Loucy (cell line): ENCODE results near the gene CSTF2T.

Experiments used
- H2AFZ ChIP-seq: fragments of 200-600 bp; sonication (generic); 2 replicates; pipeline ENCODE4 v1.6.0; 2016; ENCODE audit warnings: antibody characterized with exemption, mild to moderate bottlenecking, low read length, moderate library complexity
- H3F3A ChIP-seq: fragments of 200-600 bp; 2 replicates; pipeline ENCODE4 v1.6.0; 2016; ENCODE audit warnings: antibody characterized with exemption, low read depth, mild to moderate bottlenecking
- H3K27me3 ChIP-seq: fragments of 200-600 bp; sonication (generic); 2 replicates; pipeline ENCODE4 v1.6.1; 2014; ENCODE audit warnings: low read length, mild to moderate bottlenecking; ENCODE audit not compliant: insufficient read depth, poor library complexity, severe bottlenecking
- H3K36me3 ChIP-seq: fragments of 200-600 bp; sonication (generic); 2 replicates; pipeline ENCODE4 v1.6.1; 2016; ENCODE audit warnings: low read length; ENCODE audit not compliant: insufficient read depth
- H3K4me1 ChIP-seq: fragments of 200-600 bp; sonication (generic); 2 replicates; pipeline ENCODE4 v1.5.1; 2014; ENCODE audit warnings: low read length, mild to moderate bottlenecking; ENCODE audit not compliant: insufficient read depth, poor library complexity, severe bottlenecking
- H3K4me2 ChIP-seq: fragments of 200-600 bp; sonication (generic); 2 replicates; pipeline ENCODE4 v1.6.0; 2014; ENCODE audit warnings: antibody characterized with exemption, low read length, low read depth, mild to moderate bottlenecking; ENCODE audit not compliant: poor library complexity, severe bottlenecking
- H3K4me3 ChIP-seq: fragments of 200-600 bp; sonication (generic); 2 replicates; pipeline ENCODE4 v1.5.1; 2014; ENCODE audit warnings: low read length, mild to moderate bottlenecking, mixed read lengths; ENCODE audit not compliant: poor library complexity, severe bottlenecking
- H3K79me2 ChIP-seq: fragments of 200-600 bp; sonication (generic); 2 replicates; pipeline ENCODE4 v1.6.1; 2014; ENCODE audit warnings: low read length; ENCODE audit not compliant: insufficient read depth
- H3K9ac ChIP-seq: fragments of 200-600 bp; sonication (generic); 2 replicates; pipeline ENCODE4 v1.6.0; 2014; ENCODE audit warnings: mild to moderate bottlenecking, low read depth, low read length, moderate library complexity; ENCODE audit not compliant: poor library complexity, severe bottlenecking
- H3K9me2 ChIP-seq: fragments of 200-600 bp; sonication (generic); replicated peaks from 2 replicates; pipeline ENCODE4 v1.6.1; 2016; ENCODE audit warnings: low read depth, low read length, mixed read lengths
- H3K9me3 ChIP-seq: fragments of 200-600 bp; sonication (generic); 2 replicates; pipeline ENCODE4 v1.6.1; 2014; ENCODE audit warnings: mild to moderate bottlenecking, antibody characterized with exemption, low read length, low read depth; ENCODE audit not compliant: insufficient read depth
- H4K20me1 ChIP-seq: fragments of 200-600 bp; sonication (generic); 2 replicates; pipeline ENCODE4 v1.6.0; 2014; ENCODE audit warnings: antibody characterized with exemption, low read length, mild to moderate bottlenecking; ENCODE audit not compliant: insufficient read depth, poor library complexity, severe bottlenecking
- CTCF ChIP-seq: fragments of 200-600 bp; sonication (generic); conservative IDR thresholded peaks from 2 replicates; pipeline ENCODE4 v1.5.1; 2014; ENCODE audit warnings: mild to moderate bottlenecking, antibody characterized with exemption, low read length
- EZH2phosphoT487 ChIP-seq: fragments of 200-600 bp; IDR thresholded peaks from 2 replicates; pipeline ENCODE4 v1.6.1; 2018; ENCODE audit warnings: antibody characterized with exemption, mild to moderate bottlenecking, moderate library complexity, borderline replicate concordance

The CSTF2T gene

GRCh38 chr10:51709324-51709972 lies 10.1 kb upstream of the CSTF2T start:
- Histone ChIP-seq H3K9me3 (no peaks in the 10 kb centered on the region), H3K27me3 (no peaks in the 10 kb centered on the region), H3K9me2 (no peaks in the 10 kb centered on the region), H3K4me2 (no peak overlapping the region), H3K4me3 (no peak overlapping the region), H3K79me2 (no peaks in the 10 kb centered on the region), H2AFZ (no peak overlapping the region), H3K9ac (no peak overlapping the region), H3K4me1 (peaks cover 41% of the 10 kb centered on the region), H3K36me3 (no peaks in the 10 kb centered on the region), H3F3A (no peaks in the 10 kb centered on the region), H4K20me1 (no peaks in the 10 kb centered on the region)
- TF ChIP-seq CTCF (no peak), EZH2phosphoT487 (no peak)

GRCh38 chr10:51708609-51709008 lies 9.2 kb upstream of the CSTF2T start:
- Histone ChIP-seq H3K4me2 (peak overlapping the region; percentile 61), H4K20me1 (no peaks in the 10 kb centered on the region), H3K36me3 (no peaks in the 10 kb centered on the region), H3K27me3 (no peaks in the 10 kb centered on the region), H3F3A (no peaks in the 10 kb centered on the region), H3K9me3 (no peaks in the 10 kb centered on the region), H3K79me2 (no peaks in the 10 kb centered on the region), H3K4me3 (no peak overlapping the region), H3K9ac (no peak overlapping the region), H2AFZ (peak overlapping the region; percentile 64), H3K9me2 (no peaks in the 10 kb centered on the region), H3K4me1 (peaks cover 41% of the 10 kb centered on the region)
- TF ChIP-seq CTCF, result no peak
- TF ChIP-seq EZH2phosphoT487, result no peak

GRCh38 chr10:51707821-51708424 lies 8.5 kb upstream of the CSTF2T start:
- H3F3A ChIP-seq, result no peaks in the 10 kb centered on the region
- H3K9me3 ChIP-seq, result no peaks in the 10 kb centered on the region
- TF ChIP-seq EZH2phosphoT487 (no peak), CTCF (no peak)
- H3K9ac ChIP-seq, result no peak overlapping the region
- H3K9me2 ChIP-seq, result no peaks in the 10 kb centered on the region
- H4K20me1 ChIP-seq, result no peaks in the 10 kb centered on the region
- peaks cover 34% of the 10 kb centered on the region for H3K4me1 ChIP-seq
- H3K36me3 ChIP-seq, result no peaks in the 10 kb centered on the region
- peak overlapping the region; percentile 61 for H3K4me2 ChIP-seq
- H3K4me3 ChIP-seq, result peak overlapping the region; percentile 33
- no peaks in the 10 kb centered on the region for H3K79me2 ChIP-seq
- no peaks in the 10 kb centered on the region for H3K27me3 ChIP-seq
- peak overlapping the region; percentile 64 for H2AFZ ChIP-seq
